HG02885 (cell line): ENCODE results near the gene COL4A2.

Experiments
- ATAC-seq: cut with Tn5 transposase; IDR thresholded peaks from one replicate; pipeline ENCODE4 v1.9.1; 2021; ENCODE audit warnings: mild to moderate bottlenecking; ENCODE audit not compliant: unreplicated experiment, poor library complexity

COL4A2 gene

DNA sequence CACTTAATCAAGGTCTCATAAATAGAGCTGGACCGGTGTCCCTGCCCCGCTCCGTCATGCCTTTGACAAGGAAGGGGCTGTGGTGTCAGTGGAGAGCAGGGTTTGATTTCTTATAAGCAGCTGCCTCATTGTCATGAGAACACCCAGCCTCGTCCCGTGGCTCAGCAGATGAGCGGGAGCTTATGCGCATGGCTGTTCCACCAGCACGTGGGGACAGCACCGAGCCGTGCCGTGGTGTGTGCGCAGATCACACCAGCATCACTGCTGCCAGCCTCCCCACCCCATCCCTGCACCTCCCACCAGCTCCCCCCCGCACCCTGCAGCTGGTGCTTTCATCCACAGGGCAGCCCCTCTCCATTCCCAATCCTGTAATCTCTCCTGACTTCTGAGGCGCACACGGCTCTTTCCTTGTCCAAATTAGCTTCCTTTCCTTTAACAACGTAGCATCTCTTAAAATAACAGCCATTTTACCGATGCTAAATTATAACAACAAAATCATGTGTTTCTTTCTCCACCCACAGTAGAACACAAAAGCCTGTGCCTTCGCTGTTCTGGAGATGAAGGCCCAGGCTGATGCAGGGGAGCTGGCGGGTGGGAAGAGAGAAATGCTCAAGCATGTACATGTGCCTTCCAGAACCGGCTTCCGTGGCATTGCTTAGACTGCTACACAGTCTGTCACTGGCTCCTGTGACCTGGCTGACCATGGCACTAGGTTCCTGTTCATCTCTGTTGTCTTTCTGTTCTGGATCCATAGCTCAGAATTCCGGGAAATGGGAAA lies 157.7 kb downstream of the COL4A2 start:
- ATAC-seq: no peak

DNA sequence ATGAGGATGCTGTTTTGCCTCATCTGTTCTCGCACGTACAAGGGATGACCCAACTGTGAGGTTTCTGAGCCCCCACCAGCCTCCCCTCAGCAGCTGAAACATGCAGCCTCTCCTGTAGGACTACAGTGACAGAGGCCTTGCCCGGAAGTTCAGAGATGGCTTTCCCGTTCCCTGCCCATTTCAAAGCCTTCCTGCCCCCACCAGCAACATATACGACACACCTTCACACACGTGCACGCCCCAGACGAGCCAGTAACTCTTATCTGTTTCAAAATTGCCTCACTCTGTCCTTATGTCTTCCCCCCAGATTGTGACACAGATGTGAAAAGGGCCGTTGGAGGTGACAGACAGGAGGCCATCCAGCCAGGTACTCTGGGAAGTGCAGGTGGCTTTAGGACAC lies 158.6 kb downstream of the COL4A2 start:
- ATAC-seq: no peak

DNA sequence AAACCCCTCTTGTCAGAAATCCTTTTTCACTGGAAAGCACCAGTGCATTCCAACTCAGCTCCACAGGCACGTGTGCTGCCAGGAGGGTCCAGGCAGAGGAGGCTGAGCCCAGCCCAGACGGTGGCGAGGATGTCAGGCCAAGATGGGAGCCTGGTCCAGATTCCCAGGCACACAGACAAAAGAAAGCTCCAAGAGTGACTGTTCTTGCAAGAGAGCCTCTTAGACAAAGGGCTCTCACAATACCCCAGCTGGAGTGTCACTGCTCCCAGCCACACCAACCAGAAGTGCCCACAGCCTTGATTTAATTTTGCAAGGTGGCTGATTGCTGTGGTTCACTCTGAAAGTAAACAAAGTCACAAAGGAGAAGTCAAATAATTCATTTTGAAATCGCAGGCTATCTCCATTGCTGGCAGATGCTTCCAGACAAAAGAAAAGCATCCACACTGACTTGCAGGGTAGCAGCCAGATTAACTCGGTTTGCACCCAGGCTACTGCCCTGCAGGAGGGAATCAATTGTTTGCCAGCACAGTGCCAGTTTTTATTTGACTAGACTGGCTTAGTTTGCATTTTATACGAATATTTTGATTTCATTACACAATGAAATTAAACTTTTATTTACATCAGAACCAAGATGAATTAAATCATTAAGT lies 159.3 kb downstream of the COL4A2 start:
- no peak for ATAC-seq

DNA sequence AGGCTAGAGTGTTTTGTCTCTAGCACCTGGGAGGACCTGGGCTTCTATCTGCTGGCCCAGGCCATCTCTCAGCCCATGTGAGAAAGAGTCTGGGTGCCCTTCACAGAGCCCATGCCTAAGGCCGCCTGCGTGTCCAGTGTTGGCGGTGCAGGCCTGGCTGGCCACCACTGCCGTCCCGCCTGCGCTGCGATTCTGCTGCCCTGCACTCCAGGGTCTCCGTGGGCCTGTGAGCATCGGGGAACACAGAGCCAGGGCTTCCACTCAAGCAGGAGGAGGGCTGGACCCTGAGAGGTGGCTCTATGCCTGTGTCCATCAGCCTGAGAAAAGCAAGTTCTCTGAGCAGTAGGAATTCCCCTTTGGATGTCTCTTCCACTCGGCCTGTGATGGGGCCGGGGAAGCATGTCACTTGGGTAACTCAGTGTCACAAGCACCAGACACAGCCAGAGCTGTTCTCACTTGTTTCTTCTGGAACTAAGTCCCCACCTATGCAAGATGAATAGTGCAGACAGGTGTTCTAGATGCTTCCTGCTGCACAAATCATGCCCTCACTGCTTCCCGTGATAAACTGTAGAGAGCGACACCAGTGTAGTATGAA lies 160.5 kb downstream of the COL4A2 start:
- ATAC-seq: no peak

DNA sequence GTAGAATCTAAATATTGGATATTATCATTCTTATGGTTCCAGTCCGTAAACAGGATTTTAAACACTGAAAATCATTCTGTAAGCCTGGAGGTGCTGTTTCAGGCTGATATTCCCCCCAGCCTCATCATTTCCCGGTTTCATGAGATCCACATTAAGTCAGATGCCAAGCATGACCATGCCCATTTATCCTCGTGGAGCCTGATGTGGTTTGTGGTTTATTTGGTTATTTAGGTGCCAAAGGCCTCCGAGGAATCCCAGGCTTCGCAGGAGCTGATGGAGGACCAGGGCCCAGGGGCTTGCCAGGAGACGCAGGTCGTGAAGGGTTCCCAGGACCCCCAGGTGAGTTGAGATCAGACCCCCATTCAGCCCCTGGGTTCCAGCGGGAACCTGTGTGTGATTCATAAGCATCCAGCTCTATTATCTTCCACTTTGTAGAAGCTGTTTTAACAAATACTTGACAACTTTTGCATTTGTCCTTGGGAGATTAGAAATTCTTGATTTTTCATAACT lies 162.0 kb downstream of the COL4A2 start:
- no peak for ATAC-seq

DNA sequence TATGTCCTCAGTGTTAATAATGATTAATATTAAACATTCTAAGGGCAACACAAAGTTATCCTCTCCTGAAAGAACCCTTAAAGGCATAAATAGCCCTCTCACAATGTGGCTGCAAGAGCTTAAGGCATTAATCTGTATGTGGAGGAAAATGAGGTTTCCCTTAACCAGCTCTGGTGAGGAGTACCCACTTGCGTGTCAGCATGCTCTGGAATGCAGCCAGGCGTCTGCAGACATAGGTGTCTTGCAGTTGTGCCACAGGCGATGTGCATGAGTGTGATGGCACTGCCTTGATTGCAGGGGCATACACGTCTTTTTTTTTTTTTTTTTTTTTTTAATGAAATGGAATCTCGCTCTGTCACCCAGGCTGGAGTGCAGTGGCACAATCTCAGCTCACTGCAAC lies 162.5 kb downstream of the COL4A2 start:
- ATAC-seq: no peak

DNA sequence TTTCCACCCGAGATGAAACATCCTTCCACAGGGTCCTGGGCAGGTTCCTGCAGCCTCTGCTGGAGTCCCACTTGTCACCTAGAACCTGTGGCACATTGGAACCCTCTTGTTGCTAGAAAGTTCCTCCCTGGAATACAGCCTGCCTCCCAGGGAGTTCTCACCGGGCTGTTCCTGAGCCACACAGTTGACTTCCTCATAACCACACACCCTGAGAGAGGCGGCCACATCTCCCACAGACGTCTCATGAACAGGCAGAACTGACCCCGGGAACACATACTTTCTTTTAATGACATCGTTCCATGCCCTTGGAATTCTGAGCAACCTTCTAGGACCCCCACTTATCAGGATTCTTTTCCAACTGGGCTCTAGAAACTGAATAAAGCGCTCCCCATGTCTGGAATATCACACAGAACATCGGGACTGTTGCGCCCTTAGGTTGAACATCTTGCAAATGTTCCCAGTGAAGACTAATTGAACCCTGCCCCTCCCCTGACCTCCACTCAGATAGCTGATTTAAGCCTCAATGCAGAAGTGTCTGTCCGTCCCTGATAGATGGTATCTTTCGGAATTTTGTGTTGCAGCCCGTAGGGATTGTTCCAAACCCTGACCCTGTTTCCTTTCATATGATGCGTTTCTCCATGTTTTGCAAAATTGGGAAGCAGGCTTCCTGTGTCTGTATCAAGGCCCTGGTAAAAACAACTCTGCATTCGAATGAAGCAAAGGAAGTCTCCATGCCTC lies 163.4 kb downstream of the COL4A2 start:
- no peak for ATAC-seq

DNA sequence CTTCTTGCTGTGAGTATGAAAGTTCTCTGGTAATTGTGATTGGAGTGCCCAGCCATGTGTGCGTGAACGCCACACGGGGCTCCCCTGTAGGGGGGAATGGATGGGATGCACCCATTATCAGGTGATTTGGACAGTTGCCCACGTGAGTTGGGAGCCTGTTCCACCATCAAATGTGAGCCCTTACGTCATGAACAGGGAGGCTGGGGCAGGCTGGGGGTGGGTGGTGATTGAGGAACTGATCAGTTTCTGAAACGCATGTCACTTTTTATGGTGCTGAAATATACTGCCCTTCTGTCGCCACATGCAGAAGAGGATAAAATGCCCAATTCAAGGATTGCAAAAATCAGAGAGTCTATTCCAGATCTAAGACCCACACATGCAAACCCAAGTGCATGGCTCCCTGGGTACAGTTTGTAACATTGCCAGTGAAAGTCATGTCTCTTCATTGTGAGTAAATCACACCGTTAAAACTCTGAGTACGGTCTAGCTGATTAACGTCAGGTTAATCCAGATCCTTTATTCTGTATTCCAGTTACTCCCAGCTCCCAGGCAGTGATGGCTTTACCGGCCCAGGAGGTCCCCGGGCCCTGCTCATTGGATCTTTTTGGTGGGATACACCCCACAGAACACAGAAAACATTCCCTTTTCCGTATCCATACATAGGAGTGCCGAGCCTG lies 164.2 kb downstream of the COL4A2 start:
- ATAC-seq: peak; percentile 55

DNA sequence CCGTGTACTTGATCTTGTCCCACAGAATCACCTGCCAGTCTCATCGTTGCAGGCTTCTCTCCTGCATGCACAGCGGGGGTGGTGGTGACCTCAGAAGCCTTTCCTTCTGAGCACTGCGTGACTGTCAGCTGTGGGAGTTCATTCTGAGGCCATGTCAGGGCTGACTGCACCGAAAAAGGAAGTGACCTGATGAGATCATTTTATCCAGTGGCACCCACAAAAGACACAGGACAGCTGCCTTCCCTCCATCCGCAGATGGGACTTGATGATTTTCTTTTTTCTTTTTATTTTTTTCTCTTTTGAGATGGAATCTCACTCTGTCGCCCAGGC lies 164.7 kb downstream of the COL4A2 start:
- ATAC-seq: peak; percentile 92

DNA sequence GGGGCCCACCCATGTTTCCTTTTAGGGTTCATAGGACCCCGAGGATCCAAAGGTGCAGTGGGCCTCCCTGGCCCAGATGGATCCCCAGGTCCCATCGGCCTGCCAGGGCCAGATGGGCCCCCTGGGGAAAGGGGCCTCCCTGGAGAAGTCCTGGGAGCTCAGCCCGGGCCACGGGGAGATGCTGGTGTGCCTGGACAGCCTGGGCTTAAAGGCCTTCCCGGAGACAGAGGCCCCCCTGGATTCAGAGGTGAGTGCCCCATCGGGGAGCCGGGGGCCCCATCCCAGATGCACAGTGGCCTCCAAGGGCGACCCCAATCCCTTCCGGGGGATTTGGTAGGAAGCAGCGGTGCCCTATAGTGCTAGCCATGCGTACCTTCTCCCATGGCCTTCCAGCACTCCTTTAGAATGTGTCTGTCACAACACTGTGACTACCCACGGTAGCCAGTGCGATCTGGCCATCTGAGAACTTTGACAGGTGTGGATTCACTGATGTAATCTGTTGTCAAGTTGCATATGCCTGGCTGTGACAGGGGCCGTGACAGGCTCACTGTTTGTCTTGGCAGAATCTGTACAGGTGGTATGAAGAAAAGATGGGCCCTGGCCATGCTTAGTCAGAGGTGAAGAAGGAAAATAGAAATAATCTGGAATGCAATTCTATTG lies 165.9 kb downstream of the COL4A2 start:
- no peak for ATAC-seq

DNA sequence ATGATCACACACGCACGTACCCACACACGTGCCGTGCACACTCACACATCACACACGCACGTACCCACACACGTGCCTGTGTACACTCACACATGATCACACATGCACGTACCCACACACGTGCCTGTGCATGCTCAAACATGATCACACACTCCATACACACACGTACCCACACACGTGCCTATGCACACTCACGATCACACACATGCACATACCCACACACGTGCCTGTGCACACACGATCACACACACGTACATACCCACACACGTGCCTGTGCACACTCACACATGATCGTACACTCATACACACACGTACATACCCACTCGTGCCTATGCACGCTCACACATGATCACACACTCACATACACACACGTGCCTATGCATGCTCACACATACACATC lies 167.6 kb downstream of the COL4A2 start:
- ATAC-seq: no peak

DNA sequence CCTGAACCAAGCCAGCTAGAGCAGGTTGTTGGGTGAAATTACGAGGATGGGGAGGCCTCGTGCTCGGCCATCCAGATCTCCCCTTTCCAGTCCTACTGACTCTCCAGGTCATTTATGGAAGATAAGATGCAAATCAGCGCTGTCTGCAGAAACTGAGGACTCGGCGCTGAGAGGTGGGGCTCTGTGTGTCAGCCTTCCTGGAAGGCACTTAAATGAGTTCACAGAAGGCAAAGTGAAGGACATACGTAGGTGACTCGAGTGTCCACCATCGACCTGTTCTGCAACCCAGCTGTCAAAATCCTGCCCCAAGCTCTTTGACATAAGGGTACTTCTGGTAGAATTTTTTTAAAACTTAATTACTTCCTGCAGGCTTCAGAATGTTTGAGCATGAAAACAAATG lies 168.0 kb downstream of the COL4A2 start:
- no peak for ATAC-seq

DNA sequence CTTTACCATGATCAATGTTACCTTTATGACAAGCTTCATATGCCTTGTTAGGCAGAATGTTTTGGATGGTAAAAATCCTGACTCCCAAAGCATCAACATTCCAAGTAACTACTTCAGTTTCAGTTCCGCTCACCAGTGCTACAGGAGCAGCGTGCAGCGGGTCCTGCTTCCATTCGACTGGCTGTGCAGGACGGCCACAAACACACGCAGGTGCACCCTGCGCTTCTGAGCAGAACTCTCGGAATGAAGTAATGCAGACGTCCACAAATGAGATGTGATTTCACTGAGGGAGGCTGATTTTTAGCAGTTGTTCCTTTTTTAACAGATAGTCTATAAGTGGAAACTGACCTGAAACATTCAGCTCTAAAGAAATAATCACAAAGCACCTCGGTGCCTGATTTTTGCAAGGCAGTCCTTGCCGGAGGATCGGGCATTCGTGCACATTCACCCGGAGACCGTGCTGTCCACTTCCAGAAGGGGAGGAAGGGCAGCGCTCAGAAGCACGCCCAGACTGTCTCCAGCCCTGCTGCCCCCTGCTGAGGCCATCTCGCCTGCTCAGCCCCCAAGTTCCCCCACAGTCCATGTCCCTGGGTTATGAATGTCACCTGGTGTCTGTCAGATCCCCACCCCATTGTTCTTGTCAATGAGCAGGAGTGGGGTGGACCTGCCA lies 168.6 kb downstream of the COL4A2 start:
- peak; percentile 39 for ATAC-seq

DNA sequence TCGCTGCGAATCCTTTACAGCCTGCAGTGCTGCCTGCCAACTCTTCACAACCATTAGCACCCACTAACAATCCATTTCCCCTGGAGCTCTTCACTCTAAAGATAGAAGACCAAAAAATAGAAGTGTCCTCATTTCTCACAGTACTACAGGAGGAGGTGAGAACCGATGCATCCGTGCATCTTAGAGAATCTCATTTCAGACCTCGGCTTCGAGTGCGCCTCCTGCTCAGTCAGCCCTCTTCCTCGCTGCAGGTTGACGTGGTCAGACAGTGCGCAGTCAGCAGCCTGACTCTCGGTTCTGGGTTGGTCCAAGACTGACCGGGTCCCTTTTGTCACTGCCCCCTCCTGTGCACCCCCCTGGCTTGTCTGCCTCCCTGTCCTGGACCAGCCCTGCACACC lies 169.1 kb downstream of the COL4A2 start:
- ATAC-seq: no peak

DNA sequence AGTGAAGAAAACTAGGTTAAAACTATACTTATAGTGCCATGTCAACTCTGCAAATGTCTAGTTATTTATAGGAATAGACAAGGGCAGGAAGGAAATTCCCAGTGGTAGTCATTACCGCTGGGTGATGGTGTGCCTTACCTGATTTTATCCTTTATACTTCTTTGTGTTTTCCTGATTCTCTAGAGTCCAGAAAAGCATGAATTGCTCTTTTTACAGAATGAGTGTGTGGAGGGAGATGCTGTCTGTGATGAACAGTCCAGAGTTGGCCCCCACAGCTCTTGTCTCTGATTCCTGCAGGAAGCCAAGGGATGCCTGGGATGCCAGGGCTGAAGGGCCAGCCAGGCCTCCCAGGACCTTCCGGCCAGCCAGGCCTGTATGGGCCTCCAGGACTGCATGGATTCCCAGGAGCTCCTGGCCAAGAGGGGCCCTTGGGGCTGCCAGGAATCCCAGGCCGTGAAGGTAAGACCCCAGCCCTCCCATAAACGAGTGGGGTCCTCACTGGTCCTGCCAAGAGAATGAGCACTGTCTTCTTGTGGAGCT lies 170.7 kb downstream of the COL4A2 start:
- ATAC-seq: no peak

DNA sequence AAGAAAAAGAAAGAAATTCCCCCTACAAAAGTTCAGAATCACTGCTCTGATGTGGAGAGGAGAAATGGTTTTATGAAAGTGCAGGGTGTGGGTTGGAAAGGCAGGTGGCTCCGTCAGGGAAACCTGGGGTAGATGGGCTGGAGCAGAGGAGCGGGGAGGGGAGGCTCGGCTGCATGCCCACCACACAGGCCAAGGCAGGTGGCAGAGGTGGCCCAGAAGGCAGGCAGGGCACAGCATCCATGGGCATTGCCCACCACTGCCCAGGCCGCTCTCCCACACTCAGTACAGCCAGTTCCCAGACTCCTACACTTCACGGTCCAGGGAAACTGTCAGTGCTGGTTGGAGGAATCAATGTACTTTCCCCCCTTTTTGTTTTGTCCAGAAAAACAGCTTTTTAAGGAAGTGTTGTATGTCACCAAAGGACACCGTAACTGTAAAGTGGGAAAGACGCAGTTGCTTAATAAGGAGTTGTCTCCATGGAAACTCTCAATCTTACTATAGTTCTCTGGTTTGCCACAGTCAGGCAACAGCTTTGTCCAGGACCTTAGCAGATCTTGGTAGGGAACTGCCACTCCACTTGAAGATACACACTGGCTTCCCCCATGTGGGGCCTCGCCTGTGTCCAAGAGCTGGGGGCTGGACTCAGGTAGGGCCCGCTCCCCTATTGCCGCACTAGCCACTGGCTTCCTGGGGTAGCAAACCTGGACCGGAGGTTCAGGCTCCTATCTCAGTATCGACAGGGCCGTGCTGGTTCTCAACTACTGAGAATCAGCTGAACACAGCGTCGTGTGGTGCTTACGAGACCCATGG lies 171.5 kb downstream of the COL4A2 start:
- ATAC-seq: no peak

DNA sequence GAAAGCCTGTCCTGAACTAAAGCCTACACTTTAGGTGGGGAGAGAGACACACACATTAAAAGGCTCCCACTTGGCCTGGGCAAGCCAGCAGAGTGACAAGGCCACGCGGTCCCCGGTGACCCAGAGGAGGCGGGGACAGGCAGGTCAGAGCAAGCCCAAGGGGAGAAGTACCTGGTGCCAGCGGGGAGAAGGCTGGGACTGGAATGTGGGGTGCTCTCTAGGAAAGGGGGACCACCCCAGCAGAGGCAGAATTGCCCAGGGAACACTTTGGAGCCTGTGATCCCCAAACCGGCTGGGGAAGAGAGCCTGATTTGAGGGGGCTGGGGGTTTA lies 172.1 kb downstream of the COL4A2 start:
- no peak for ATAC-seq

DNA sequence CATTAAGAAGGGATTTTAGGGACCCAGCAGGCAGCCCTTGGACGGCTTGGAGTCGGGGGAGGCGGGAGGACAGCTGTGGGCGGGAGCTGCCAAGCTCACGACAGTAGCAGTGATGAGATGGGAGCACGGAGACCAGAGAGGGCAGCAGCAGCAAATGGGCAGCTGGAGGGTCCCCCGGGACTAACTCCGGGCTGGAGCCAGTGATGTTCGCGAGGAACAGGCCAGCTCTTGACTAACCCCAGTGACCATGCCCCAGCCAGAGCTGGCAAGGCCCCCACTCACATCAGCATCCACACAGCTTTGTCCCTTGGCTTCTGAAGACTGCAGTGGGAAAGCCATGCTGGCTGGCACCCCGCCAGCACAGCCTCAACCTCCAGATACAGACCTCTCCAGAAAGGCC lies 172.6 kb downstream of the COL4A2 start:
- ATAC-seq: no peak
